ENCODE measurements around the gene SORT1.

DNA sequence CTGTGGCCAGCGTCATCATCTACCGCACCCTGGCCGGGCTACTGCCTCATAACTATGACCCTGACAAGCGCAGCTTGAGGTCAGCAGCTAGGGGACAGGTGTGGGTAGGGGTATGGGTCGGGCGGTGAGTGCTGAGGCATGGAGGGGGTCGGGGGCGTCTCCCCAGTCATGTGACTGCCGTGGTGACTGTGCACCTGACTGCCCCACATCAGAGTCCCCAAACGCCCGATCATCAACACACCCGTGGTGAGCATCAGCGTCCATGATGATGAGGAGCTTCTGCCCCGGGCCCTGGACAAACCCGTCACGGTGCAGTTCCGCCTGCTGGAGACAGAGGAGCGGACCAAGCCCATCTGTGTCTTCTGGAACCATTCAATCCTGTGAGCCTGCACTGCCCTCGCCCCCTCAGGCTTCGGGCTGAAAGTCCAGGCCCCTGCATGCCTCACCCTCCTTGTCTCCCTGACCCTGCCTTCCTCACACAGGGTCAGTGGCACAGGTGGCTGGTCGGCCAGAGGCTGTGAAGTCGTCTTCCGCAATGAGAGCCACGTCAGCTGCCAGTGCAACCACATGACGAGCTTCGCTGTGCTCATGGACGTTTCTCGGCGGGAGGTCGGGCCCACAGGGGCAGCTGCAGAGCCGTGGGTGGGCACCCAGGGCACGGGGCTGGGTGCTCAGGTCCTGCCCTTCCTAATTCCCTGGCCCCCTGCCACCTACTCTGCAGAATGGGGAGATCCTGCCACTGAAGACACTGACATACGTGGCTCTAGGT, 128.3 kb downstream of the SORT1 start:
- TF ChIP-seq POLR2AphosphoS5 (IDR thresholded peaks at IDR 0.05; ENCODE audit: borderline replicate concordance, low read depth, low read length) (no peak), EZH2 (IDR thresholded peaks at IDR 0.05) (no peak), FOXP2 (optimal IDR thresholded peaks at IDR 0.05; ENCODE audit: control extremely low read depth, extremely low read length, insufficient read depth) (no peak)
